HG03457 (cell line): ENCODE results near the gene ARHGAP10.
"Not testable (repeated sequence)": the region's sequence is repeated elsewhere in the genome, so short reads cannot be mapped to it uniquely, and the experiment has no call there.

Experiments used
- ATAC-seq: cut with Tn5 transposase; IDR thresholded peaks from one replicate; pipeline ENCODE4 v1.9.1; 2021; ENCODE audit warnings: moderate number of reproducible peaks; ENCODE audit not compliant: unreplicated experiment

The ARHGAP10 gene

DNA sequence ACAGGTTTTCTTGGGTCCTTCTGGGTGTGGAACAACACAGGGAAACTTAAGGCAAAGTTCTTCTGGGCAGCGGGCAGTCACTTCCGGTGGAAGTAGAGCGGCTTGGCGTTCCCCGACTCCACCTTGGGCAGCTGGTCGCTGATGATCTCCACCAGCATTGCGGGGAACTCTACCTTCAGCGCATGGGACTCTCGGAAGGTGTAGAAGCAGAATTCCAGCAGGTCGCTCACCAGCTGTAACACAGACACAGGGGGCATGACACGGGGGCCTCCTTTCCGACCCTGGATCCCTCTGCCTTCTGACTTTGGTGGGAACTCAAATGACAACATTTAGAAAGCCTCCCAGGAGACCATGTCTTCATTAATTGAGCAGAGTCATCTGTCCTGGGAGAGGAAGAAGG lies 349.4 kb downstream of the ARHGAP10 start:
- no peak for ATAC-seq

DNA sequence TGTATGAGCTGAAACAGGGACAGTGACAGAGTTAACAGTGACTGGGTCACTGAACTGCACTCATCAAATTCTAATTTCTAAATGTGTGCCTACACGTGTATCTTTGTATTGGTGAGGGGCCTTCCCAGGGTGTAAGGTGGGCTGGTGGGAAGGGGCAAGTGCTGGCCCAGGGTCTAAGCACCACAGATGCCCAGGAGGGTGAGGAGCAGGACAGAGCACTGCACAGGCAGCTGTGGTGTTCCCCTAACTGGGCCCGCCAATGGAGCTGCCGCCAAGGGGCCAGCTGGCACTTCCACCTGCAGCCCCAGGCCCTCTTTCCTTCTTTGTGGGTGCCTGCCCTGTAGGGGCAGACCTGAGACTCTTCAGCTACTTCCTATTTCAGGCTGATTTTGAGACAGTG lies 349.9 kb downstream of the ARHGAP10 start:
- no peak for ATAC-seq

- not testable (repeated sequence) for ATAC-seq
Observed at GRCh38 chr4:148083073-148083472, 351.2 kb downstream of the ARHGAP10 start.

GRCh38 chr4:148089624-148090023 lies 357.7 kb downstream of the ARHGAP10 start:
- no peak for ATAC-seq

- no peak for ATAC-seq
Observed at GRCh38 chr4:148090029-148090428, 358.1 kb downstream of the ARHGAP10 start.

DNA sequence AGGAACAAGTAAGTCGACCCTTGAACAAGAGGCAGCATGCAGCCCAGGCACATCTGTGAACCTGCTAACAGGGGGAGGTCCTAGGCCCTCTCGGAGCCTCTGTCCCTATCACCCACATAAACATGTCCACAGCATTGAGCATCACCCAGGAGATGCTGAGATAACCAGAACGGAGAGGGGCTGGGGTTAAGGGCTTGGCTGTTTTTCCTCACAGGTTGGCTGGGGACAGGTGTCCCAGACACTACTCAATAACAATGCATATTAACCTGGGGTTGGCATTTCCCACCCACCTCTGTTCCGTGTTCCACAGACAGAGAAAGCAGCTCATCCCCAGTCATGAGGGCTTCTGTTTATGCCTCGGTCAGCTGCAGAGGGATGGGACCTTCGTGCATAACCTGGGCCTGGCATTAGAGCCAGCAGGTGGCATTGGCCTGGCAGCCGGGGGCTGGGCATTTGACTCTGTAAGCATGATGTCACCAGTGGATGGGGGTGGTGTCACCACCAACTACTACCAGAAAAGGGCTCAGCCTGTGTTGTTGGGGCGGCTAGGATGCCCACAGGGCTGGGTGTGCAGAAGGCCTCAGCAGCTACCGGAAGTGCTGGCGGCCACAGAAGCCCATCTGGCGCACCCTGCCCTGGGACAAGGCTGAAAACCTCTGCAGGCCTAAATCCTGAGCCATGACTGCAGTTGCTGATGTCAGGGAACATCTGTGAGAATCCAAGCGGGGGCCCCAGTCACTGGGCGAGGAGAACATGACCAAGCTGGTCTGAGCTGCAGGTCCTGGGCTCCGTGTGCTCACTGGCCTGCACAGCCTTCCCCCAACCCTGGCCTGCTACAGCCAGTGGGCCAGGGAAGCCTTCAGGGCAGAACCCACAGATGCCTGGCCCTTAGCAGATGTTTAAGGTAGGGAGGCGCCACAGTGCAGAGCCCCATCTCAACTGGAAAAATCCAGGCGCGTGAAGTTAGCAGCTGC lies 358.9 kb downstream of the ARHGAP10 start:
- no peak for ATAC-seq

DNA sequence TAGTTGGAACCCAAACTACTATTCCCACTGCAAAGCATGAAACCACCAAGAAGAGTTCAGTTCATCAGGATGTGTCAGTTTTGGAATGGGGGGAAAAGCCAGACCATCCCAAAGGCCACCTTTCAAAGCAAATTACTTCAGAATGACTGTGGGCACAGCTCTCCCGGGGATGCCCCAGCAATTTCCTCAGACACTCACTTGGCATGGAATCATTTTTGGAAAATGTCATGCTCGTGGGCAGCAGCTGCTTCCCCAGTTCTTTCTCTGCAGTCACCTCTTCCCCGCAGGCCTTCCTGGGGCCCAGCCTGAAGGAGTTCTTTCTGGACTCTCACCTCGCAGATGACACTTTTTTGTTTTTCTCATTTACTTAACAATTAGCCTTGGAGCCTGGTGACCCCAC lies 360.0 kb downstream of the ARHGAP10 start:
- ATAC-seq, result no peak

DNA sequence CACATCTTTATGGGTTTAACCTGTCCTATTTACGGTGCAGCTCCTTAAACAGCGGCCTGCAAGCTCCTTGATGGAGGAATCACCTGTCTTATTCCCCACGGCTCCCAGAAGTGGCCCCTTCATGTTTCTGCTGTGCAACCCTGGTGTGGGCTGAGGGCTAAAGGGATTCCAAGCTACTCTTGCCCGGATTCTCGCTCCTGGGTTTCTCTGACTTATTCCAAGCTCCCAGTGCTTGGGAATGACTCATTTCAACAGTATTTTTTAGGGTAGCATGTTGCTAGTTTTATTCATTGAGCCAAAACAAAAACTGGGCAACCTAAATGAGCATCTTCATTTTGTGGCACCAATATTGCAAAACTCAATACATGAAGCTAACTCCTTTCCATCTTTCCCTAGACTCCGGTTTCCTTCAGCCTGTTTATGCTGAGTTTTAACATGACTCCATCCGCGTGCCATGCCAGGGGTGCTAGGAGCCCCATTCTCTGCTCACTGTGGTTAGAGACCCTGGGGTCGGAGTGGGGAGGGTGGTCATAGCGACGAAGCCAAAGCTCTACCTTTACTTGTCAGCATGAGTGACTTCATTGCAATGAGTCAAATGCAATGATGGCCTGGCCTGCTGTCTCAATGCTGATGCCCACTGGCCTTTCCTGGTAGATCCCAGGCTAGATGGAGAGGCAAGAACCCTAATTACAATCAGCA lies 360.6 kb downstream of the ARHGAP10 start:
- ATAC-seq, result no peak

GRCh38 chr4:148093065-148093464 lies 361.2 kb downstream of the ARHGAP10 start:
- ATAC-seq, result no peak

GRCh38 chr4:148094149-148094548 lies 362.3 kb downstream of the ARHGAP10 start:
- ATAC-seq, result no peak

- no peak for ATAC-seq
Observed at GRCh38 chr4:148095346-148095923, 363.5 kb downstream of the ARHGAP10 start.

DNA sequence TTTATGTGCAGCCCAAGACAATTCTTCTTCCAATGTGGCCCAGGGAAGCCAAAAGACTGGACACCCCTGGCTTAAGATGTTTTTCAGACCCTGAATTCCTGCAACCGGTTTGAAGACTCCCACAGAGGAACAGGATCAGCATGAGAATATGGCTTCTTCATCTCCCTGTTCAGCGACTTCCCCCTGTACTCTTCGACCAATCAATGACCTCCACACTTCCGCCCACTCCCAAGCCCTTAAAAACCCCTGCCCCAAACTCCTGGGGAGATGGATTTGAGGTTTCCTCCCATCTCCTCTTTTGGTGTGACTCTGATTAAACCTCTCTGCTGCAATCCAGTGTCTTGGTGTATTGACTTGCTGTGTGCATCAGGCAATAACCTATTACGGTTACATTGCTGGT lies 365.9 kb downstream of the ARHGAP10 start:
- ATAC-seq, result no peak

GRCh38 chr4:148101235-148101634 lies 369.3 kb downstream of the ARHGAP10 start:
- no peak for ATAC-seq

DNA sequence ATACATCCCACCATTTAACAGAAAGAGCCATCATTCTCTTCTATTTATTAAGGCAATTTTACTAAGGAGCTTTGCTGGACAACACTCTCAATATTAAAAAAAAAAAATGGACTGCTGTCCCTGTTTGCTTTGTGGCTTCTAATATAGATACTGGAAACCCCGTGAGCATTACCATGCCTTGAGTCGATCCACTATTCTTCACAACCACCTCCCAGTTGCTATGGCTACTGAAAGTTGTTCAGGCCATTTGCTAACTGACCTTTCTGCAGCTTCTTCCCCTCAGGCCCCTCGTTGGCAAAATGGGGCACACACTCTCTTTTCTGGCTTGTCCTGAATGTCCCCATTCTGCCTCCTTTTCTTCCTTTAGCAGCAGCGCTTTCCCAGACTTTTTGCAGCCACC lies 369.9 kb downstream of the ARHGAP10 start:
- ATAC-seq, result no peak

GRCh38 chr4:148103597-148104355 lies 371.9 kb downstream of the ARHGAP10 start:
- ATAC-seq, result no peak

- ATAC-seq, result no peak
Observed at GRCh38 chr4:148108766-148109165, 376.9 kb downstream of the ARHGAP10 start.

- ATAC-seq, result no peak
Observed at GRCh38 chr4:148109216-148109615, 377.3 kb downstream of the ARHGAP10 start.

DNA sequence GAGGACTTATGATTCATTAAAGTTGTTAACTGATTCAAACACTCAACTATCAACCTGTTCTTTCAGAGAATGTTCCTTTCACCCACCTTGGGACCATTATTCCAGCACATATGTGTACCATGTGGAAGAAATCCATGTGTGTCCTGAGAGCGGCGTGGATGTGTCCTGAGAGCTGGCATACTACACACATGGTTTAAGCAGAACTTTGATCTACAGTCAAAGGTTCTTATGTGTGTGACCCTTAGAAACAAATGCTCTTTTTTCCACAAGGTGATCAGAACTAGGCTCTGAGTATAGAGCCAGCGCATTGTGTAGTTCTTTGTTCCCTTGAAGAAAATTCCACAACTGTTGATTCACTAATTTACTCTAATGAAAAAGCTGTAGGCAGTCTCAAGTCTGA lies 378.3 kb downstream of the ARHGAP10 start:
- no peak for ATAC-seq

- no peak for ATAC-seq
Observed at GRCh38 chr4:148112231-148112982, 380.5 kb downstream of the ARHGAP10 start.

DNA sequence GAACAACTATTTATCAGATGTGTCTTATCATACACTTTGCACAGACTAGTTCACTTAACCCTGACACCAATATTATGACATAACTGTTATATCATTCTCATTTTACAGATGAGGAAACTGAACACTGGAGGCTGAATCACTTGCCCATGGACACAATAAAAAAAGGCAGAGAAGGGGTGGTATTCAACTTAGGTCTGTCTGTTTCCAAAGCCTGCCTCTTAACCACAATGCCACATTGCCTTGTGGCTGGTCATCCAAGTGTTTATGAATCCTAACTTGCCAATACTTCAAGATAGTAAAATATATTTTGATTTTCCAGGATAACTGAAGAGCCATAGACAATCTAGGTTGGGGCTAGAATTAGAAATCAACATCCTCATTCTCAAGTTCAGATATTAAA lies 382.5 kb downstream of the ARHGAP10 start:
- no peak for ATAC-seq
